Caco-2 (cell line): ENCODE data around the gene DSCAML1. TPM values are rescaled to one million over a fixed set of nuclear protein-coding genes. Genes with fewer than 3 reads are reported as not detected.

Experiments used
- BruUV-seq: library from RNA; stranded (reverse); fragments of 400-500 nt; replicated peaks from 2 replicates; lab custom pipeline; 2021; lab: Mats Ljungman, UMichigan
- CTCF ChIA-PET: fragments of 300-600 bp; sonication (Branson Sonifier 250); formaldehyde crosslinking; loops from one replicate; lab custom pipeline; 2022; ENCODE audit warnings: antibody characterized with exemption; lab: Charles Lee
- POLR2A ChIA-PET: fragments of 300-600 bp; sonication (Branson Sonifier 250); formaldehyde crosslinking; loops from one replicate; lab custom pipeline; 2022; ENCODE audit warnings: antibody characterized with exemption; lab: Charles Lee
- DNase-seq, 2 experiments: peaks; one replicate each; pipeline versions ENCODE4 v3.0.0 to v3.0.0-alpha.2; 2020 to 2022
- H3K27me3 ChIP-seq: replicated peaks from 2 replicates; pipeline ENCODE4 v1.6.0; 2011; ENCODE audit warnings: low read length; ENCODE audit not compliant: control insufficient read depth, insufficient read depth
- H3K36me3 ChIP-seq: 2 replicates; pipeline ENCODE4 v1.5.1; 2011; ENCODE audit warnings: low read length; ENCODE audit not compliant: control insufficient read depth, insufficient read depth
- H3K4me1 ChIP-seq: fragments of 250-450 bp; sonication (Bioruptor Pico); 2 replicates; pipeline ENCODE4 v1.5.1; 2020; ENCODE audit warnings: mild to moderate bottlenecking
- H3K4me3 ChIP-seq: 2 replicates; pipeline ENCODE4 v1.5.1; 2011; ENCODE audit warnings: low read depth, mild to moderate bottlenecking, control low read depth, low read length
- H3K9me3 ChIP-seq: fragments of 250-450 bp; sonication (Bioruptor Pico); 2 replicates; pipeline ENCODE4 v1.5.1; 2020; ENCODE audit warnings: mild to moderate bottlenecking, moderate library complexity
- H3K27ac Mint-ChIP-seq: one replicate; pipeline ENCODE4 v1.8.0; 2022; ENCODE audit warnings: mixed read lengths; ENCODE audit not compliant: unreplicated experiment
- H3K27me3 Mint-ChIP-seq: one replicate; pipeline ENCODE4 v1.8.0; 2022; ENCODE audit warnings: mixed read lengths; ENCODE audit not compliant: insufficient read depth, unreplicated experiment
- H3K36me3 Mint-ChIP-seq: one replicate; pipeline ENCODE4 v1.8.0; 2022; ENCODE audit warnings: mild to moderate bottlenecking, mixed read lengths; ENCODE audit not compliant: insufficient read depth, unreplicated experiment
- H3K4me1 Mint-ChIP-seq: one replicate; pipeline ENCODE4 v1.8.0; 2022; ENCODE audit warnings: low read depth, mixed read lengths; ENCODE audit not compliant: unreplicated experiment
- H3K4me3 Mint-ChIP-seq: one replicate; pipeline ENCODE4 v1.8.0; 2022; ENCODE audit warnings: mild to moderate bottlenecking, moderate library complexity, mixed read lengths; ENCODE audit not compliant: unreplicated experiment
- H3K9me3 Mint-ChIP-seq: one replicate; pipeline ENCODE4 v1.8.0; 2022; ENCODE audit warnings: mixed read lengths; ENCODE audit not compliant: unreplicated experiment
- CTCF ChIP-seq, 2 experiments: fragments of 200-600 bp in 1 of 2; IDR thresholded peaks; 1 replicate in 1 of 2; 2 replicates in 1 of 2; pipeline versions ENCODE4 v1.5.1 to v1.8.0; 2011 to 2022; ENCODE audit warnings: antibody characterized with exemption in 1 of 2, control low read depth in 1 of 2, inconsistent platforms in 1 of 2, low read depth in 1 of 2, low read length in 1 of 2, mild to moderate bottlenecking in 1 of 2, moderate library complexity in 1 of 2; ENCODE audit not compliant: insufficient read depth in 1 of 2, severe bottlenecking in 1 of 2, unreplicated experiment in 1 of 2
- intact Hi-C: fragments of 100-400 bp; cut with micrococcal nuclease; formaldehyde crosslinking; loops from one replicate; pipeline ENCODE4 v1.10.0; 2022; ENCODE audit not compliant: unreplicated experiment
- total RNA-seq: library from RNA; stranded (reverse); gene quantifications from 2 replicates; pipeline ENCODE4 v1.2.3, GENCODE V29; 2022

The DSCAML1 gene
- total RNA-seq, 1 experiment from 2014 or later = not detected

GRCh38 chr11:117770061-117770460 is 27.0 kb downstream of the DSCAML1 start:
- Histone ChIP-seq H3K4me3 (no peak overlapping the region), H3K27me3 (no peaks in the 10 kb centered on the region), H3K9me3 (no peaks in the 10 kb centered on the region), H3K36me3 (no peaks in the 10 kb centered on the region), H3K4me1 (no peaks in the 10 kb centered on the region)
- CTCF ChIA-PET = no interaction called here
- H3K36me3 Mint-ChIP-seq = no peaks in the 10 kb centered on the region
- TF ChIP-seq CTCF (IDR thresholded peaks at IDR 0.05; ENCODE audit: insufficient read depth in 1 of 2, low read depth in 1 of 2, low read length in 1 of 2, severe bottlenecking in 1 of 2, unreplicated experiment in 1 of 2) = no peak
- H3K4me1 Mint-ChIP-seq = no peaks in the 10 kb centered on the region
- BruUV-seq = no TSS peak
- DNase-seq = no peak
- H3K27ac Mint-ChIP-seq = no peak overlapping the region
- intact Hi-C loops = no loop called here
- no peak overlapping the region for H3K4me3 Mint-ChIP-seq
- peaks cover 9% of the 10 kb centered on the region for H3K27me3 Mint-ChIP-seq
- POLR2A ChIA-PET = no interaction called here
- H3K9me3 Mint-ChIP-seq = no peaks in the 10 kb centered on the region

- no TSS peak for BruUV-seq
- no peak for TF ChIP-seq CTCF (IDR thresholded peaks at IDR 0.05; ENCODE audit: insufficient read depth in 1 of 2, low read depth in 1 of 2, low read length in 1 of 2, severe bottlenecking in 1 of 2, unreplicated experiment in 1 of 2)
- Mint-ChIP-seq H3K4me3 (no peak overlapping the region), H3K36me3 (no peaks in the 10 kb centered on the region), H3K27me3 (peaks cover 9% of the 10 kb centered on the region), H3K9me3 (no peaks in the 10 kb centered on the region), H3K27ac (no peak overlapping the region), H3K4me1 (no peaks in the 10 kb centered on the region)
- no peak for DNase-seq
- Histone ChIP-seq H3K4me3 (no peak overlapping the region), H3K36me3 (no peaks in the 10 kb centered on the region), H3K9me3 (no peaks in the 10 kb centered on the region), H3K27me3 (no peaks in the 10 kb centered on the region), H3K4me1 (no peaks in the 10 kb centered on the region)
- ChIA-PET CTCF (no interaction called here), POLR2A (no interaction called here)
- intact Hi-C loops = no loop called here
Observed at GRCh38 chr11:117769533-117769932, 27.5 kb downstream of the DSCAML1 start.

GRCh38 chr11:117768506-117768905 is 28.5 kb downstream of the DSCAML1 start:
- no peaks in the 10 kb centered on the region for H3K36me3 Mint-ChIP-seq
- H3K4me1 ChIP-seq = no peaks in the 10 kb centered on the region
- intact Hi-C loops = no loop called here
- H3K9me3 ChIP-seq = no peaks in the 10 kb centered on the region
- BruUV-seq = no TSS peak
- H3K4me3 Mint-ChIP-seq = no peak overlapping the region
- peaks cover 7% of the 10 kb centered on the region for H3K27me3 Mint-ChIP-seq
- H3K27ac Mint-ChIP-seq = no peak overlapping the region
- no peak overlapping the region for H3K4me3 ChIP-seq
- ChIA-PET CTCF (no interaction called here), POLR2A (interaction anchor here (0.7 kb wide), 1 partner anchor 51 kb away, joined by 3 read pairs; no protein-coding TSS in a partner anchor)
- DNase-seq = no peak
- no peak for TF ChIP-seq CTCF (IDR thresholded peaks at IDR 0.05; ENCODE audit: insufficient read depth in 1 of 2, low read depth in 1 of 2, low read length in 1 of 2, severe bottlenecking in 1 of 2, unreplicated experiment in 1 of 2)
- H3K27me3 ChIP-seq = no peaks in the 10 kb centered on the region
- no peaks in the 10 kb centered on the region for H3K36me3 ChIP-seq
- H3K4me1 Mint-ChIP-seq = no peaks in the 10 kb centered on the region
- no peaks in the 10 kb centered on the region for H3K9me3 Mint-ChIP-seq
